ENCODE results near the gene AGPAT1.

- TF ChIP-seq POLR2AphosphoS5 (IDR thresholded peaks at IDR 0.05; ENCODE audit: low read depth, low read length) (no peak), TAF1 (IDR thresholded peaks at IDR 0.05; ENCODE audit: borderline replicate concordance, insufficient read depth, low read length) (no peak)
- TF ChIP-seq, protein P1, sequence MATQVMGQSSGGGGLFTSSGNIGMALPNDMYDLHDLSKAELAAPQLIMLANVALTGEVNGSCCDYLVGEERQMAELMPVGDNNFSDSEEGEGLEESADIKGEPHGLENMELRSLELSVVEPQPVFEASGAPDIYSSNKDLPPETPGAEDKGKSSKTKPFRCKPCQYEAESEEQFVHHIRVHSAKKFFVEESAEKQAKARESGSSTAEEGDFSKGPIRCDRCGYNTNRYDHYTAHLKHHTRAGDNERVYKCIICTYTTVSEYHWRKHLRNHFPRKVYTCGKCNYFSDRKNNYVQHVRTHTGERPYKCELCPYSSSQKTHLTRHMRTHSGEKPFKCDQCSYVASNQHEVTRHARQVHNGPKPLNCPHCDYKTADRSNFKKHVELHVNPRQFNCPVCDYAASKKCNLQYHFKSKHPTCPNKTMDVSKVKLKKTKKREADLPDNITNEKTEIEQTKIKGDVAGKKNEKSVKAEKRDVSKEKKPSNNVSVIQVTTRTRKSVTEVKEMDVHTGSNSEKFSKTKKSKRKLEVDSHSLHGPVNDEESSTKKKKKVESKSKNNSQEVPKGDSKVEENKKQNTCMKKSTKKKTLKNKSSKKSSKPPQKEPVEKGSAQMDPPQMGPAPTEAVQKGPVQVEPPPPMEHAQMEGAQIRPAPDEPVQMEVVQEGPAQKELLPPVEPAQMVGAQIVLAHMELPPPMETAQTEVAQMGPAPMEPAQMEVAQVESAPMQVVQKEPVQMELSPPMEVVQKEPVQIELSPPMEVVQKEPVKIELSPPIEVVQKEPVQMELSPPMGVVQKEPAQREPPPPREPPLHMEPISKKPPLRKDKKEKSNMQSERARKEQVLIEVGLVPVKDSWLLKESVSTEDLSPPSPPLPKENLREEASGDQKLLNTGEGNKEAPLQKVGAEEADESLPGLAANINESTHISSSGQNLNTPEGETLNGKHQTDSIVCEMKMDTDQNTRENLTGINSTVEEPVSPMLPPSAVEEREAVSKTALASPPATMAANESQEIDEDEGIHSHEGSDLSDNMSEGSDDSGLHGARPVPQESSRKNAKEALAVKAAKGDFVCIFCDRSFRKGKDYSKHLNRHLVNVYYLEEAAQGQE (IDR thresholded peaks at IDR 0.05; ENCODE audit: insufficient read depth in 1 of 2, low read depth in 2 of 2, low read length in 2 of 2) = no peak
Observed at GRCh38 chr6:32208996-32209395, 33.1 kb upstream of the AGPAT1 start.
